ENCODE data around the gene LGALSL.

LGALSL gene

DNA sequence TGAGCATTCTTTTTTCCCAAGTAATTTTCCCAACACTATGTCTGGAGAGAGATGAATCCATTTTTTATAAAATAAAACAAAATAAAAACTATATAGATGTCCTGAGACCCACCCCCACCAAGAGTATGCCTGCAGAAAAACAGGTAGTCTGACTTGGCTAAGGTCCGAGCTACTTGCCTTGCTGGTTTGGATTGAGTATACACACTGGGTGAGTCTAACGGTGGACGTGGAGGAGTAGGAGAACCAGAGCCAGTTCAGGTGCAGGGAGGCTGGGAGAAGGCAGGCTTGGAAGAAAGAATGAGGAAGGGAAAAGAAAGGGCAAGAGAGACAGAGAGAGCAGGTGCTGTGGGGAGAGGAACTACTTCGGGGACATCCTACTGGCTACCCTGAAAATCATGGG lies 48.9 kb downstream of the LGALSL start:
- no peak for DNase-seq

DNA sequence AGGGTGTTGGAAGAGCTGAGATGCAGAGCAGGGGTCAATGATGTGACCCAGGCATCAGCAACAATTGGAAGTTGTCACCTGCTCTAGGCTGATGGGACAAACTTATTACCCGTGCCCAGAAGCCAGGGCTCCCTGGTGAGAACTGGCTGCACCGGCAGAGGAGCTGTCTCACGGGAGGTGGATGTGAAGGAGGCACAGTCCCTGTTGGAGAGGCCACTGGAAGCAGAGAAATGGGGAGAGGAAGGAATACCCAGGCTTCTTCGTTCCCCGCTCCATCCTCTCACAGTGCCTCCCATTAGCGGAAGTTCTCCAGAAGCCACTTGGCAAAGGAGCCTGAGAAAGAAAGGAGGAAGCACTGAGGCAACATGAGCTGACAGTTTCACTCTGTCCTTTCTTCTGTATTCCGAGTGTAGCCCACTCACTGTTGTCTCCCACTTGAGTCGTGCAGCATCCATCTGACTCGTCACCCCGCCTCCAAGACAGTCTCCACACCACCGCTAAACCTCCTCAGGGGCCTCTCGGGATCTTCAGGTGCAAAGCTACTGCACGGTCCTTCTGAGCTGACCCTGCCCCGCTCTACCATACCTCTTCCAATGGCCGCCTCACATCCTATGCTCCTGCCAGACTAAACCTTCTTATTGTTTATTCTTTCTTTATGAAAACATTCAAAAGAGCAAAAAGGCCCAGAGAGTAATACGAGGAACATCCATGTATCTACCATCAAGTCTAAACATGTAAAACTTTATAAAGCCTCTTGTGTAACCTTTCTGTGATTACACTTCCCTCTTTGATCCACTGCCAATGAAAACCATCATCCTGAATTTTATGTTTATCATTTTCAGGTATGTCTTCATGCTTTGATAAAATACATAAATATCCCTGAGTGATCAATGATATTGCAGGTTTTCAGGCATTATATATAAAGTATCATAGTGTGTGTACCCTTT lies 51.1 kb downstream of the LGALSL start:
- no peak for DNase-seq

DNA sequence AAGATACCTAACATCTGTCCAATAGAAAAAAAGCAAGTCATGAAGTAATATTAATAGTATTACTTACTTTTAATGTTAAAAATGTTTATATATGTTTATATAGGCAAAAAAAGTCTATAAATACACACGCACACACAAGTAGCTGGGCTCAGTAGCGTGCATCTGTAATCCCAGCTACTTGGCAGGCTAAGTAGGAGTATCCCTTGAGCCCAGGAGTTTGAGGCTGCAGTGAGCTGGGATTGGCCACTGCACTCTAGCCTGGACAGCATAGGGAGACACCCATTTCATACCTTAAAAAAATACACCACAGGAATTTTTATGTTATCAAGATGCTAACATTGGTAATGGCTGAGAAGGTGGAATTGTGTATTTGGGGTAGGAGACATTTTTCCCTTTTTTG lies 52.7 kb downstream of the LGALSL start:
- no peak for DNase-seq
